Stimulated activated naive CD8-positive, alpha-beta T cell treated with anti-CD3 and anti-CD28 coated beads, Interleukin-15, amount 100 ng/mL, for 72 hours (primary cell): ENCODE measurements around the gene POLR2F.

Experiments
- ATAC-seq: fragments of 150-1000 bp; cut with Tn5 transposase; 2 replicates; pipeline ENCODE4 v1.10.0; 2021; ENCODE audit warnings: mild to moderate bottlenecking, moderate library complexity
- DNase-seq, 2 donors: peaks; one replicate each; pipeline ENCODE4 v3.0.0; 2021 to 2022
- H3K27ac Mint-ChIP-seq, 2 donors: one replicate each; pipeline ENCODE4 v1.8.0; 2022; ENCODE audit warnings: mild to moderate bottlenecking in 2 of 2, mixed read lengths in 2 of 2, moderate library complexity in 2 of 2
- H3K27me3 Mint-ChIP-seq: one replicate; pipeline ENCODE4 v1.8.0; 2022; ENCODE audit warnings: mixed read lengths
- H3K4me1 Mint-ChIP-seq: one replicate; pipeline ENCODE4 v1.8.0; 2022; ENCODE audit warnings: mild to moderate bottlenecking, mixed read lengths
- H3K4me3 Mint-ChIP-seq, 2 donors: one replicate each; pipeline ENCODE4 v1.8.0; 2022; ENCODE audit warnings: mild to moderate bottlenecking in 2 of 2, mixed read lengths in 2 of 2, moderate library complexity in 1 of 2
- H3K9me3 Mint-ChIP-seq, 2 donors: one replicate each; pipeline ENCODE4 v1.8.0; 2022; ENCODE audit warnings: mixed read lengths in 2 of 2

The POLR2F gene

GRCh38 chr22:37953437-37954179 lies at the start of gene POLR2F, which contains the start of gene C22orf23:
Gene POLR2F (plus strand): TSS chr22:37953699. CDS start chr22:37953788, 89 bp downstream.
Gene C22orf23 (minus strand): TSS chr22:37953601. CDS start chr22:37953149, 452 bp downstream.
- H3K27me3 Mint-ChIP-seq = no peaks in the 10 kb centered on the region

GRCh38 chr22:37904572-37905533 lies 48.6 kb upstream of the POLR2F start:
- ATAC-seq = peak; percentile 32
- peak overlapping the region; percentile 91 to 94 for H3K27ac Mint-ChIP-seq

More at GRCh38 chr22:37953437-37954179, at the start of gene POLR2F, which contains the start of gene C22orf23:
- DNase-seq (peak; percentile 93 to 94), ATAC-seq (peak; percentile 99)
- Mint-ChIP-seq H3K27ac (peak within 1 kb of the TSS; percentile 95), H3K9me3 (no peaks in the 10 kb centered on the region), H3K4me1 (peaks cover 38% of the 10 kb centered on the region), H3K4me3 (peak within 1 kb of the TSS; percentile 83 to 91)

GRCh38 chr22:37905534-37906363 lies 47.8 kb upstream of the POLR2F start, which contains the start of gene MICALL1:
Gene MICALL1 (plus strand): TSS chr22:37906297. CDS start chr22:37906423, 126 bp downstream.
- ATAC-seq = peak; percentile 91
- peak within 1 kb of the TSS; percentile 91 to 94 for H3K27ac Mint-ChIP-seq
- H3K9me3 Mint-ChIP-seq = no peaks in the 10 kb centered on the region
- H3K27me3 Mint-ChIP-seq = no peaks in the 10 kb centered on the region
- H3K4me3 Mint-ChIP-seq = peak within 1 kb of the TSS; percentile 85
- DNase-seq = peak; percentile 69 to 73
- peaks cover 26% of the 10 kb centered on the region for H3K4me1 Mint-ChIP-seq

More at GRCh38 chr22:37904572-37905533, 48.6 kb upstream of the POLR2F start:
- peak; percentile 10 to 34 for DNase-seq
- Mint-ChIP-seq H3K4me1 (peaks cover 25% of the 10 kb centered on the region), H3K4me3 (peak overlapping the region; percentile 83 to 85), H3K9me3 (no peaks in the 10 kb centered on the region), H3K27me3 (no peaks in the 10 kb centered on the region)

GRCh38 chr22:37906364-37907008 lies 47.0 kb upstream of the POLR2F start:
- Mint-ChIP-seq H3K4me1 (peaks cover 33% of the 10 kb centered on the region), H3K27ac (peak overlapping the region; percentile 69 to 82), H3K27me3 (no peaks in the 10 kb centered on the region), H3K9me3 (no peaks in the 10 kb centered on the region), H3K4me3 (peak overlapping the region; percentile 68 to 85)
- DNase-seq (peak; percentile 21 to 40), ATAC-seq (peak; percentile 67)

- H3K4me1 Mint-ChIP-seq = peaks cover 41% of the 10 kb centered on the region
- H3K9me3 Mint-ChIP-seq = no peaks in the 10 kb centered on the region
- H3K27ac Mint-ChIP-seq = peak overlapping the region; percentile 69 to 82
- DNase-seq (no peak), ATAC-seq (no peak)
- no peaks in the 10 kb centered on the region for H3K27me3 Mint-ChIP-seq
- peak overlapping the region; percentile 68 to 85 for H3K4me3 Mint-ChIP-seq
These were observed 46.2 kb upstream of the POLR2F start for GRCh38 chr22:37907036-37907954.

GRCh38 chr22:37909766-37910165 lies 43.7 kb upstream of the POLR2F start:
- no peak for DNase-seq
- no peaks in the 10 kb centered on the region for H3K9me3 Mint-ChIP-seq
- H3K27ac Mint-ChIP-seq = no peak overlapping the region
- no peak overlapping the region for H3K4me3 Mint-ChIP-seq
- H3K4me1 Mint-ChIP-seq = peaks cover 52% of the 10 kb centered on the region
- no peak for ATAC-seq
- no peaks in the 10 kb centered on the region for H3K27me3 Mint-ChIP-seq

- Mint-ChIP-seq H3K27ac (no peak overlapping the region), H3K9me3 (no peaks in the 10 kb centered on the region), H3K4me1 (peaks cover 42% of the 10 kb centered on the region), H3K4me3 (no peak overlapping the region), H3K27me3 (no peaks in the 10 kb centered on the region)
- DNase-seq = no peak
- ATAC-seq = no peak
These were observed 42.4 kb upstream of the POLR2F start for GRCh38 chr22:37910890-37911672.

- peak; percentile 11 for ATAC-seq
- DNase-seq = no peak
- peak overlapping the region in 1 of 2 donors; percentile 70 for H3K27ac Mint-ChIP-seq
- peaks cover 42% of the 10 kb centered on the region for H3K4me1 Mint-ChIP-seq
- H3K4me3 Mint-ChIP-seq = no peak overlapping the region
- no peaks in the 10 kb centered on the region for H3K9me3 Mint-ChIP-seq
- no peaks in the 10 kb centered on the region for H3K27me3 Mint-ChIP-seq
These were observed 41.8 kb upstream of the POLR2F start for GRCh38 chr22:37911697-37912096.

GRCh38 chr22:37912171-37912570 lies 41.3 kb upstream of the POLR2F start:
- Mint-ChIP-seq H3K4me1 (peaks cover 38% of the 10 kb centered on the region), H3K27ac (peak overlapping the region; percentile 68 to 73), H3K9me3 (no peaks in the 10 kb centered on the region), H3K4me3 (peak overlapping the region in 1 of 2 donors; percentile 6), H3K27me3 (no peaks in the 10 kb centered on the region)
- DNase-seq = peak in 1 of 2 donors; percentile 30
- ATAC-seq = peak; percentile 74

- ATAC-seq = no peak
- no peak overlapping the region for H3K4me3 Mint-ChIP-seq
- peak overlapping the region in 1 of 2 donors; percentile 55 for H3K27ac Mint-ChIP-seq
These were observed 40.2 kb upstream of the POLR2F start for GRCh38 chr22:37913233-37913721.

GRCh38 chr22:37916311-37916710 lies 37.2 kb upstream of the POLR2F start:
- H3K9me3 Mint-ChIP-seq = no peaks in the 10 kb centered on the region
- no peak for ATAC-seq
- H3K27me3 Mint-ChIP-seq = no peaks in the 10 kb centered on the region
- H3K4me1 Mint-ChIP-seq = peaks cover 33% of the 10 kb centered on the region
- no peak overlapping the region for H3K4me3 Mint-ChIP-seq
- no peak for DNase-seq
- H3K27ac Mint-ChIP-seq = peak overlapping the region in 1 of 2 donors; percentile 59

More at GRCh38 chr22:37913233-37913721, 40.2 kb upstream of the POLR2F start:
- Mint-ChIP-seq H3K27me3 (no peaks in the 10 kb centered on the region), H3K4me1 (peaks cover 29% of the 10 kb centered on the region), H3K9me3 (no peaks in the 10 kb centered on the region)
- no peak for DNase-seq

- Mint-ChIP-seq H3K4me1 (peaks cover 16% of the 10 kb centered on the region), H3K27ac (peak overlapping the region in 1 of 2 donors; percentile 6), H3K9me3 (no peaks in the 10 kb centered on the region), H3K27me3 (no peaks in the 10 kb centered on the region), H3K4me3 (no peak overlapping the region)
- ATAC-seq = no peak
- DNase-seq = no peak
These were observed 35.5 kb upstream of the POLR2F start for GRCh38 chr22:37917874-37918548.
